ENCODE results near the gene IRX4.

The IRX4 gene

DNA sequence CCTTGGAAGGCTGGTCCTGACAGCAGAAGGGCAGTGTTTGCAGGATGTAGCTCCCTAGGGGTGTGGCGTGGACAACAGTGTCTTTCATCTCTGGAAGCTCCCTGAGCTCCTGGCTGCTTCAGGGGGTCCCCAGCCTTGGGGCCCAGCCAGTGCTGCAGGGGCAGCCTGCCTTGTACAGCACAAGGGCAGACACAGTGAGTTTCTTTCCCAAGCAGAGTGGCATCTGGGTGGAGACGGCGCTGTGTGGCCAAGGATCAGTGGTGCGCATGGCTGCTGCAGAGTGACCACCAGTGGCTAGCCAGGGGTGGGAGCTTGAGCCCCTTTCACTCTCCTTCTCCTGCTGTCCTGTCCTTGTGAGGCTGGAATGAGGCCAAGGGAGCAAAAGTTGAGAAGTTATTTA is 7.6 kb upstream of the IRX4 start:
- no peak for DNase-seq

DNA sequence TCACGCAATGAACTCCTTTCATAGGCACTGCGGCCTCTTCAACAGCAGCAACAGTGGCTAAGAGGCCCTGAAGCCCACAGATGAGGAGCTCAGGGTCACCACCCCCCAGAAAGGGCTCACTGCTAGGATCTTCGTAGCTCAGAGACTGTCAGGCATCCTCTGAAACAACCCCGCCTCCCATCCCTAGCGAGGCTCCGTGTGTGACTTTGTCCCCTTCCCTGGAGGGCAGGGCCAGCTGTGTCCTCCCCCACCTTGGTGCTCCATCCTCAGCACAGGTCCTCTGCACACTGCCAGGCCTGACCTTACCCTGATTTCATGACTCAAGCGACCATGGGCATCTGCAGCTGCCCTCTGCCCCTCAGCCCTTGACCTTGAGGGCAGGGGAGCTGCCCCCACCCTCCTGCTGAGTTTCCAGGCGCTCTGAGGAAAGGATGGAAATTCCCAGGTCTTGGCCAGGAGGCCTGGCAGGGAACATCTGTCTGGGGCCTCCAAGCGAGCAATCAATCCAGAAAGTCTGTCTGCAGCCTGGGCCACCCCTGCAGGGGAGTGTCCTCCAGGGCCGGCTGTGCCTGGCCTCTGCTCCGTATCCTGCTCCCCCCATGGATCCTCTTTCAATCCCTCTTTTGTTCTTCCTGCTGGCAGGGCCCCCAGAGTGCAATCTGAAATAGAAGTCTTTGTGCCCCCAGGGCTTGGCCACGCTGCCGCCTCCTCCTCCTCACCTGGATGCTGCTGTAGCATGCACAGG is 6.8 kb upstream of the IRX4 start:
- no peak for DNase-seq

DNA sequence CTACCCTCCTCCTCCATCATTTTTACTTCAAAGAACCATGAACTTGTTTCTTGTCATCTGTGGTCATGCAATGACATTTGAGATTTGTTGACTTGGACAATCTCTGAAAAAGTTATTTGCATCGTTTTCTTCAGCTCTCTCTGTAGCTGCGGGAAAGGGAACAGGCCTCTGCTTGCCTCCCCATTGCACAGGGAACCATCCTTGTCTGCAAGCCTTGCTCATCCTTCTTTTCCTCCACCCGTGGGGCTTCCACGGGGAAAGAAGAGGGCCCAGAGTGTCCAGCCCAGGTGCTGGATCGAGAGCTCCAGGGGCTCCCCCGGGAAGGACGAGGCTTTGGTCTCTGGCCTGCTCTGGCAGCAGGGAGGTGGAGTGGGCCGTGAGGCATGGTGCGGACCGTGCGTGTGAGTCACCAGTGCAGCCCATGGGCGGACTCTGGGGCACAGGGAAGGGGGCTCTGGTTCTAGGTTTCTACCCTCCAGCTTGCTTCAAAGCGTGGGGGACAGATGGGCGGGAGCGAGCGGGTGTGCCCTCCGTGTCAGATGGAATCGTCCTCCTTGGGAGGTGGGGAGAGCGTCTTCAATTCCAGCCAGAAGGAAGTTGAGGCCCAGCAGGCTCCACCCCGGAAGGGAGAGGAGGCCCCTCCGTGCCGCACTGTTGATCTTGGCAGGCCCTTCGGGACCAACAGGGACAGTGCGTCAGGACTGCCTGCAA is 6.0 kb upstream of the IRX4 start:
- DNase-seq, result no peak

DNA sequence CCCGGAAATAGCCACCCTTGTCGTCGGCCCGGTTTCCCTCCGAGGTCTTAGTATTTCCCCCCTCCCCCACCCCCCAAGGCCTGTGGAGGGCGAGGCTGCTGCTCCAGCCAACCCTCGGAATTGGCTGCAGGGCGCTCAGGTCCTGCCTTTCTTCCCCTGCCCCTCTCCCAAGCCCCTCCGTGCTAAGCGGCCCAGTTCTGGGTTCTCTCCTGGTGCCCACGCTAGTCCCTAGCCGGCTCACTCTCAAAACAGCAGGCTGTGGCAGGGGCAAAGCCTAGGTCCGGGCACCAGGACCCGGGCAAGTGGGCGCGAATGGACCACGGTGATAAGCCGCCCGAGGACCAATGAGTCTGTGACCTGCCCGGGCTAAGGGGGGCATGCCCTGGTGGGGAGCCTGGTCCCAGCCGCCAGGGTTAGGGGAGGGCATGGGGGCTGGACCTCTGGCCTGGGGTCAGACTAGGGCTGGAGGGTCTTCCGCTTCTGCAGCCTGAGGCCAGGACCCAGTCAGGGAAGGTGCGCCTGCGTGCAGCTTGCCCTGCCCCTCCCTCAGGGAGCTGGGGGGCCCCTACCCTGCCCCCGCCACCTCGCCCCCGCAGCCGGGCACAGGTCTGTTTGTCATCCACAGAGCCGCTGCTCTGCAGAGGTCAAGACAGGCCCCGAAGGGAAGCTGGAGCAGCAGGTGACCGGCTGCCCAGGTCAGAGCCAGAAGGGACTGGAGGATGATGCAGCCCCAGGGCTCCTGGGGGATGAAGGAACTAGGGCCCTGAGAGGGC is 5.0 kb upstream of the IRX4 start:
- no peak for DNase-seq

DNA sequence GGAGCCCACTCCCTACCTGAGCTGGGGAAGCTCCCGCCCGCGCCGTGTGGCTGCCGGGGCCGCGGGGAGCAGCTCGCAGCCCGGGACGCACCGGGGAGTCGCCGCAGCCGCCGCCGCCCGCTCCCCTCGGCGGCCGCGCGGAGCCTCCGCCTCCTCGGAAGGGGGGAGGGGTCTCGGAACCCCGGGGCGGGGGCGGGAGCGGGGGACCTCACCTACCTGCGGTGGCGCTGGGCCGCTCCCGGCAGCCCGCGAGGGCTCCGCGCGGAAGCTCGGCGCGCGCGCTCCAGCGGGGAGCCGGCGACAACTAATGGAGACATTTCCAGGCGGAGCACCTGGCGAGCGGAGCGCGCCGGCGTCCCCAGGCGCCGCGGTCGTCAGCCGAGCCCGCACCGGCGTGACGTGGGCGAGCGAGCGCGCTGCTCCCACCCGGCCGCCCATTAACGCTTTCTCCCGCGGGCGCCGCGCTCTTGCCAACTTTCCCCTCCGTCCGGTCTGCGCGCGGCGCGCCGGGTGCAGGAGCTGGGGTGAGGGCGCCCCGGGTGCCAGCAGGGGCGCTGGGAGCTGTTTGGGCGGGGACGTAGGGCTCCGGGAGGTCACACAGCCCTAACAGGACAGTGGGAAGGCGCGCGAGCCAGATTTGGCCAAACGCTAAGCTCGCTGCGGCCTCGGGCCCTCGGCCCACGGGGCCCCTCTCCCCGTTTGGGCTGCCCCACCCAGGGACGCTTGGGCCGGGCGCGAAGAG is 4.3 kb upstream of the IRX4 start:
- no peak for DNase-seq

DNA sequence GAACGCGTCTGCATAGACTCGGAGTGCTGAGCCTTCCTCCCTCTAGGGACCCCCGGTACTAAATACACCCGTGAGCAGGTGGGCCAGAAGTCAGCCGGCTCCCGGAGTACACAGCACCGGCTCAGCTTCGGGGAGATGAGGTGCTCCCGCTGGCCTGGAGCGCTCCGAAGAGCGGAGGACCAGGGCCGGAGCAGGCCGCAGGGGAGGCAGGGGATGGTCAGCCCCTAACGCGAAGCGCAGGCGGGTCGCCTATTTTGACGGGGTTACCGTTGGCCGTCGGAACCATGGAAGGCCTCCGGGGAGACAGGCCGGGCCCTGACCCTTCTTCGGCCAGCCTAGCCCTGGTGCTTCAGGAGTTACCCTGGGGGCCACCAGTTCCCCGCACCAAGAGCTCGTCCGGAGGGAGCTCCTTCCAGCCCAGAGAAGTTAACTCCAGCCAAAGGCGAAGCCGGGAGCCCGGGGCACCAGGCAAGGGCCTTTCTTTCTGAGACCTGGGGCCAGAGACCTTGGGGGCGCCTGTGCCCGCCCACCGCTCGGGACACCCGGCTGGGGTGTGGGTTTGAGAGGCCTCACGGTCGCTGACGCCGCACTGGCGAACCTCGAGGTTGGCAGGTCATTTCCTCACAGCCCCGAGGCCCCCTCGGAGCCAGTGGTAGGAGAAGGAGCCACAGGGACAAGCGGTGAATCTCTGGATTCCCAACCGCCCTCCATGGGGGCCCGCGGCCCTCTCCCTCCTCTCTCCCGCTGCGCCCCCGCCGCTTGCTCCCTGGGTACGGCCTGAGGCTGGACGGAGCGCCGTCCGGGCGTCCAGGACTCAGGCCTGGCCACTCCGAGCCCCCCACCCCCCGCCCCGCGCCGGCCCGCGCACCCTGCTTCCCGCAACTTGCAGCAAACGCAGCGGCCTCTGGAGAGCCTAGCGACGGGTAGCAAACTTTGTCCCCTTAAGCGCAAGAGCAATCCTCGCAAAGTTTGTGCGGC is 3.4 kb upstream of the IRX4 start:
- no peak for DNase-seq

DNA sequence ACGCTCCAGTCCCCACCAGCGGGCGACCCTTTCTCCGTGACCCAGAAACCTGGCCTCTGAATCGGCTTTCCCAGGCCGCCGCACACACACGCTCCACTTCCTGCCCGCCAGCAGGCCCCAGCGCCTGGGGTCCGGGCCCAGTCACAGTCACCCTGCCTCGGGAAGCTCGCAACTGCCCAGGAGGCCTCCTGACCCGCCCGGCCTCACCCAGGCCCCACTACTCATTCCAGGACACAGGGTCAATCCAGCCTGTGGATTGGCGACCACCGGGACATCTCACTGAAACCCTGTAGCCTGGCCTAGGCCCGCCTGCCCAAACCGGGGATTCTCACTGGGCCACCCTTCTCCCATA is 2.7 kb upstream of the IRX4 start:
- DNase-seq, result no peak

DNA sequence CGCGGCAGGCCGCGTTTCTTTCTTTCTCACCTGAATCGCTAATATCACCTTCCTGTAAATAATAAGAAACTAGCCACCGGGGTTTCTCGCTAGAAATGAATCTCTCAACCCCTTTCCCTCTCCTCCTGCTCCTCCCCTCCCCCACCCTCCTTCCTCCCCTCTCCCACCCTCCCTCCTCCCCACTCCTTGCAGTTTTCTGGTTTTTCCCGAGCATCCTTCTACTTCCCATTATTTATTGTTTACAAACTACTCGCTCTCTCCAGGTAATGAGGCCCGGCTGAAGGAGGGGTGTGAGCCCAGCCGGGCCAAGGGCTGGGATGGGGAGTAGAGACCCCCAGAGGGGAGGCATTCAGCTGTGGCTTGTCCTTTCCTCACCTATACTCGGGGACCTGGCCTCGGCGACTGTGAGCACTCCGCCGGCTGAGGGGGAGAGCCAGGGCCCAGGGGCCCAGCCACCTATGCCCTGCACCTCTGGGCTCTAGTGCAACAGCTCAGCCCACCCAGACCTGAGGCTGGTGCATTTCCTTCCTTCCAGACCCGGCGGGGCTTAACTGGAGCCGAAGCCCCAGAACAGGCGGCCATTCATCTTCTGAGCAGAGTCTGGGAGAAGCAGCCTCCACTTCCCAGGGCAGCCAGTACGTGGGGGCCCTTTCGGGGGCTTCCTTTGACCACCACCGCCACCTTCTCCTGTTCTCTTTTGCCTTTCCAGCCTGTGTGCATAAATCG is 2.1 kb upstream of the IRX4 start:
- DNase-seq, result no peak

DNA sequence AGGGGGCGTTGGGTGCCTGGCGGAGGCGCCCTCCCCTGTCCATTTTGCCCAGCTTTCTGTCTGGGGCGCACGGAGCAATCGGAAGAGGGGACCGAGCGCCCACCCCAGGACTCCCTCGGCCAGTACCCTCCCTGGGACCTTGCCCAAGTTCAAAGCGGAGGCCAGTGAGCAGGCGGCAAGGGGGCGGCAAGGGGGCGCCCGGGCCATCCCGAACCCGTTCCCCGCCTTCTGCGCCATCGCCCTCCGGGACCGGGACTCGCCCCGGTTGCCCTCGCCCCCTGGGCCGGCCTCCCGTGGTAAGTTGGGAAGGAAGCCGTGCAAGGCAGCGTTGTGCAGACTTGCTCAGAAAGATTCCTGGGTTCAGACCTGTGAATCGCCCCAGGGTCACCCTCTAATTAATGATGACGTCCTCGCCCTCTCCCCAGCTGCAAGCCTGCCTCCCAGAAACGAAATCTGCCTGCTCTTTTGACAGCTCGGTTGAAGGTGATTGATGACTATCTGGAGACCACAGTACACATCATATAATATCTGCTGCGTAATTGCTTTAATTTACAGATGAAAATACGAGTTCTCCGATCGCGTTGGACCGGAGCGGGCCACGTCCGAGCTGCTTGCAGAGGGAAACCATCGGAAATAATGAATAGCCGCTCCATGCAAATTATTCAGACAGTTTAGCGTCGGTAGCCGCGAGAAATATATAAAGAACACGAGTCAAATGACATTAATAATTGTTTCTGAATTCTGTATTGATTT is 1.4 kb upstream of the IRX4 start:
- DNase-seq, result no peak

DNA sequence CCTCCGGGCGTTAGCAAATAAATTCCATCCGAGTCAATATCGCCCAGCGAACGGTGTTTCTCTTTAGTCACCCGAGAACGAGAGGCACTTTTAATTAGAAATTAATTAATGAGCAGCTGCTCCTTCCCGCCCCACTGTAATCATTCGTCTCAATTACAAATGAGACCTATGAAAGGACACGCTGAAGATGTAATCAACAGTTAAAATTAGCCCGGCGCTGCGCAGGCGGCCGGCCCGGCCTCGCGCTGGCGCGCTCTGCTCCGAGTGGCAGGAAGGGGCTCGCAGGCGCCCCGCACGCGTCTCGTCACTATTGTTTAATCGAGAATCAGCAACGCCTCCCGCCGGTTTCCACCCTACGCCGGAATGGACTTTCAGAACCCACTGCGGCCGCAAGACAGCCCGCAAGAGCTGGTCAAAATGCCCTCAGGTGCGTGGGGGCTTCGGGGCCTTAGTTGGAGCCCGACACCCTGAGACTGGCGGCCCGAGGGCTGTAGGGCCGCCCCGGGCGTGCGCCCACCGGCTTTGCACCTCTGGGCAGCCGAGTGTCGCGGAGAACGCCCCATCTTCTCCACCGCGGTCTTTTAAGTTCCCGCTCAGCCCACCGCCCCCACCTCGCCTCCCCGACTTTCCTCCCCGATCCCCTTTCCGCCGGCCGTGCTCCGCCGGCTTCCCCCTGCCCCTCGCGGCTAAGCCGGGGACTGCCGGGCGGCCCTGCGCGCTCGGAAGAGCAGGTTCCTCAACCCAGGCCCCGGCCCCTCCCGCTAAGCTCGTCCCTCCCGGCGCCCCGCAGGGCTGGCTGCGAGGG is 597 bp upstream of the IRX4 start:
- DNase-seq, result no peak

DNA sequence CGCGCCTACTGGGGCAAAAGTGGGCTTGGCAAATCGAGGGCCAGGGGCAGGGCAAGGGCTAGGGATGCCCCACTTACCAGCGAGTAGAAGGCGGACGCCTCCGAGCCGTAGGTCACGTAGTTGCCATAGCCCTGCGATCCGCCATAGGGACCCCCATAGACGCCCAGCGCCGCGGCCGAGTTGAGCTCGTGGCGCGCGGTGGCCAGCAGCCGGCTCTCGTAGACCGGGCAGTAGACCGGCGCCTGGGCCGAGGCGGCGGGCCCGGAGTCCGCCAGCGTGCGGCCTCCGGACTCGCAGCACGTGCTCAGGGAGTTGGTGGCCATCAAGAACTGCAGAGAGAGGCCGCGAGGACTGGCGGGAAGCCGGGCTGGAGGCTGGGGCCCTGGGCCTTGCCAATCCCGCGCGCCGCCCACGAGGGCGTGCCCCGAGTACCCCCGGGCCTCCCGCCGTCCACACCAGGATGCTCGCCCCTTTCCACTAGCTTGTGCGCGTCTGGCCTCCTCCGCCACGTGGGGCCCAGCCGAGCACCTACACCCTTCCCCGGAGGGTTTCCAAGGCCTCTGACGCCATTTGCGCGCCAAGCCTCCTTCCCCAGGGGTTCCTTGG is 891 bp downstream of the IRX4 start:
- DNase-seq, result no peak

DNA sequence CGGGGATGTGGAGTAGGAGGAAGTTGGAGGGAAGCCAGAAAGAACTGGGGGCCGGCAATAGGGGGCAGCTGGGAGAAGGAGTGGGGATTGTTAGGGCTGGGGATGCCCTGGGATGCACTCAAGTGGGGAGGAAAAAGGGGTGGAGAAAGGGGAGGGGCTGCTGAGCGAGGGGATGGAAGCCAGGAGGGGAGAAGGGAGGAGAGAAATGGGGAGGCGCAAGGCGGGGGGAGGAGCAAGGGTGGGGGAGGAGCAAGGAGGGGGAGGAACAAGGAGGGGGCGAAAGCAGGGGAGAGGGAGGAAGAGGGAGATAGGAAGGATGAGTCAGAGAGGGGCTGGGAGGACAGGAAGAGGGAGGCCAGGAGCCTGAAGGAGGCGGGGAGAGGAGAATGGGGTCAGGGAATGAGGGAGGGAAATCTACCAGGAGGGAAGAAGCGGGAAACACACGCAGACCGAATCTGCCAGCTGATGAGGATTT is 1.6 kb downstream of the IRX4 start:
- no peak for DNase-seq

DNA sequence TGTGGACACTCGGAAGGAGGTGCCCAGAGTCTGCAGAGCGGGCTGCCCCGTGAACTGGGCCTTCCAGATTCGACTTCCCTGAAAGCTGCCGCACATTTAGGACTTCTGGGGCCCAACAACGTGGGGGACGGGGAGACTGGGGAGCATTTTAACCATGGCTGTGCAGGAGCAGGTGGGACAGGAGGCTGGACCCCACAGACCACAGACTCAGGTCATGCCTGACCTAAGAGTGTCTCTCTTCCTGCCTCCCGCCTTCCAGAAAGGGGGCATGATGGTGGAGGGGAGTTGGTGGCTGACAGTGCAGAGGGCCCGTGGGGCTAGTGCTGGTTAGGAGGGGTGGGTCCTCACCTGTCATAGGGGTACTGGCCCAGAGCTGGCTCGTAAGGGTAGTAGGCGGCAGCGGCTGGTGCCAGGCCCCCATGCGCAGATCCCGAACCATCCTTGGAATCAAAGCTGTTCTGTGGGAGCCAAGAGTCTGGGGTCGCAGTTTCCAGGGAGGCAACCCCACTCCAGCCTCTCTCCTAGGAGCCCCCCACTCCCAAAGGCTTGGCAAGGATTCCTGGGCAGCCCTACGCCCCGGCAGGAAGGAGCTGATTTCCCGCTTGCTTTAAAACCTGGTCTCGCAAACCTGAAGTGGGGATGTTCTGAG is 2.2 kb downstream of the IRX4 start:
- no peak for DNase-seq

DNA sequence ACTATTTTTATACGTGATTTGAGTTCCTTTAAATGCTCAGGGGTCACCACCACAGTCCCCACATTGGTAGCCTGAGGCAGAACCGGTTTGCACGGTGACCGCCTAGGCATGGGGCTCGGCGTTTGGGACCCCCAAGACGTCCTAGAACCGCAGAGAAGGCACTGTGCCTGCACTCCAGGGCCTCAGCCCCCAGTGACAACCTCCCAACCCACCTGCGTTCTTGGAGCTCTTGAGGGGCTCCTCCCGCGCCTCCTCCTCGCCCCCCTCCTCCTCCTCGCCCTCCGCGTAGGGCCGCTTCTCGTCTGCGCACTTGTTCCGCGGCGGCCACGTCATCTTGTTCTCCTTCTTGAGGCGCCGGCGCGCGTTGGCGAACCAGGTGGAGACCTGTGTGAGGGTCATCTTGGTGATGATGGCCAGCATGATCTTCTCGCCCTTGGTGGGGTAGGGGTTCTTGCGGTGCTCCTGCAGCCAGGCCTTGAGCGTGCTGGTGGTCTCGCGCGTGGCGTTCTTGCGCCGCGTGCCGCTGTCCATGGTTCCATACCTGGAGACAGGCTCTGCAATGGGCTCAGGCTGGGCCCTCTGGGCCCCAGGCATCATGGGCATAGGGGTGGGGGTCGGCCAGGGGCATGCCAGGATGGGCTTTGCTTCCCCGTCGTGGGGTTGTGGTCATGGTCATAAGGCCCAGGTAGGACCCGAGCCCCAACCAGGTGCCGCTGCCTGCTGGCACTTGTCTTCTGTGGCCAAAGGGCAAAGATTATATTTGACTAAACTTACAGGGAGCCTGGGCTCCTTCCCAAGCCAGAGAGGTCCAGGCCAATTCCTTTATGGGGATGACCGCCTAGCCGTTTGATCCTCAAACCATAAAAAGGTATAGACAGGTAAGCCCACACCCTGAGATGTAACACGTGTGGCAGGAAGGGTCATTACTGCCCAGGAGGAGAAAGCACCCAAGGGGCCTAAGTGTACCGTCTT is 3.1 kb downstream of the IRX4 start:
- no peak for DNase-seq

DNA sequence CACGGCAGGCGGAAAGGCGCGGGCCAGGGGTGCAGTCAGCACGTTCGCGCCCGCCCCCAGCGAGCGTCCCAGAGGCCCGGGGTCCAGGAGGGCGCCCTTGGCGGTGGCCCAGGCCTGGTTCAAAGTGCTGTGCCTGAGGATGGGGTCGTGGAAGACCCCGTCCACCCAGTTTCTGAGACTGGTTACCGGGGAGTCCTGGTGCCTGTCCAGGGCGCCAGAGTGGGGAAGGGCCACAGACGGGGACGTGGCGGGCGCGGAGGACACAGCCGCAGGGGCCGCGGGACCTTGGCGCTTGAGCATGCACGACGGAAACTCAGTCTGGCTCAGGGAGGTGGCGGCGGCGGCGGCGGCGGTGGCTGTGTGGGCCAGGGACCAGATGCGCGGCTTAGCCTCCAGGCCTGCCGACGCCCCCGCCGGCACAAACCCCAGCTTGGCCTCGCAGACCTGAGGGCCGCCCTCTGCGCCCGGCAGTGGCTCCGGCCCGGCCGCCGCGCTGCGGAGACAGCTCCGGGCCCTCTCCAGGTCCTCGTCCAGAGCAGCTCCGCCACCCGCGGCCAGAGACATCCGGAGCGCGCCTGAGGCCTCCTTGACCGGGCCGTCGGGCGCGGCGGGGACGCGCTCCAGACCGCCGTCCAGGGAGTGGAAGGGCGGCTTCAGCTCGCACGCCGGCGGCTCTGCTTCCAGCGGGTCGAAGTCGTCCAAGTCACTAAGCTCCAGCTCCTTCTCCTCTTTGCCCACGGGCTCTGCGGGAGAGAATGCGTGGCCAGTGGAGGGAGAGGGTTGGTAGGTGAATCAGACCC is 4.5 kb downstream of the IRX4 start:
- DNase-seq, result no peak

All from stimulated activated CD8-positive, alpha-beta memory T cell treated with anti-CD3 and anti-CD28 coated beads, Interleukin-4, amount 100 ng/mL, for 48 hours (primary cell).